ENCODE measurements around the gene FYN. TPM values are rescaled to one million over a fixed set of nuclear protein-coding genes. Genes with fewer than 3 reads are reported as not detected.

The FYN gene
- polyA plus RNA-seq, 2 of the 4 experiments (the other 2 are of a cell fraction), result 3.5 to 3.7 TPM

GRCh38 chr6:111689419-111689818, 183.8 kb downstream of the FYN start:
- no peak for ATAC-seq
- POLR2A ChIA-PET, result no interaction called here
- CTCF ChIA-PET, result no interaction called here
- no peak for FAIRE-seq
- Histone ChIP-seq H3K4me2 (no peak overlapping the region), H3K4me3 (no peak overlapping the region), H3K9me3 (no peaks in the 10 kb centered on the region), H3K27ac (no peak overlapping the region), H3K4me1 (peaks cover 18% of the 10 kb centered on the region)
- no peak for TF ChIP-seq EHMT2 (IDR thresholded peaks at IDR 0.05; ENCODE audit: low read depth)
- no peak for TF ChIP-seq ZFP36 (IDR thresholded peaks at IDR 0.05; ENCODE audit: borderline replicate concordance, partially characterized antibody)
- TF ChIP-seq ESRRA (IDR thresholded peaks at IDR 0.05; ENCODE audit: borderline replicate concordance, low read length), result no peak
- TF ChIP-seq KDM1A (IDR thresholded peaks at IDR 0.05; ENCODE audit: low read depth), result no peak
- TF ChIP-seq SREBF2 (IDR thresholded peaks at IDR 0.05), result no peak
- no peak for TF ChIP-seq GATA3 (IDR thresholded peaks at IDR 0.05; ENCODE audit: borderline replicate concordance)
- TF ChIP-seq, protein P1, sequence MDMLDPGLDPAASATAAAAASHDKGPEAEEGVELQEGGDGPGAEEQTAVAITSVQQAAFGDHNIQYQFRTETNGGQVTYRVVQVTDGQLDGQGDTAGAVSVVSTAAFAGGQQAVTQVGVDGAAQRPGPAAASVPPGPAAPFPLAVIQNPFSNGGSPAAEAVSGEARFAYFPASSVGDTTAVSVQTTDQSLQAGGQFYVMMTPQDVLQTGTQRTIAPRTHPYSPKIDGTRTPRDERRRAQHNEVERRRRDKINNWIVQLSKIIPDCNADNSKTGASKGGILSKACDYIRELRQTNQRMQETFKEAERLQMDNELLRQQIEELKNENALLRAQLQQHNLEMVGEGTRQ (IDR thresholded peaks at IDR 0.05), result no peak
- no peak for TF ChIP-seq FOXS1 (CRISPR knock-in tag; IDR thresholded peaks at IDR 0.05)
- TF ChIP-seq CEBPB (IDR thresholded peaks at IDR 0.05), result no peak
- no peak for TF ChIP-seq TFCP2L1 (CRISPR knock-in tag; IDR thresholded peaks at IDR 0.05)
- TF ChIP-seq HMGXB4 (CRISPR knock-in tag; IDR thresholded peaks at IDR 0.05; ENCODE audit: borderline replicate concordance), result no peak
- TF ChIP-seq BHLHE40 (IDR thresholded peaks at IDR 0.05; ENCODE audit: low read depth, low read length), result no peak
- TF ChIP-seq RCOR1 (IDR thresholded peaks at IDR 0.05; ENCODE audit: low read depth, low read length), result no peak
- TF ChIP-seq CBX8 (IDR thresholded peaks at IDR 0.05), result no peak
- no peak for TF ChIP-seq FOSB (CRISPR knock-in tag; IDR thresholded peaks at IDR 0.05)
- no peak for TF ChIP-seq HEYL (CRISPR knock-in tag; IDR thresholded peaks at IDR 0.05)
- no peak for TF ChIP-seq RFX5 (IDR thresholded peaks at IDR 0.05)
- no peak for TF ChIP-seq PBX3 (IDR thresholded peaks at IDR 0.05)
- TF ChIP-seq HOXB5 (CRISPR knock-in tag; IDR thresholded peaks at IDR 0.05), result no peak
- DNase-seq (ENCODE audit: low read depth in 1 of 2, low spot score in 1 of 2), result no peak
- WGBS (ENCODE audit: missing lambda C conversion rate), result 57% methylated on average over 1 of the region's 1 CpG

- Histone ChIP-seq H3K4me3 (no peak overlapping the region), H3K4me1 (peaks cover 18% of the 10 kb centered on the region), H3K4me2 (no peak overlapping the region), H3K27ac (no peak overlapping the region), H3K9me3 (no peaks in the 10 kb centered on the region)
- CTCF ChIA-PET, result interaction anchor here (0.7 to 1.0 kb wide), 3 partner anchors 9 to 96 kb away, joined by 3 read pairs; no protein-coding TSS in a partner anchor
- POLR2A ChIA-PET, result no interaction called here
- DNase-seq (ENCODE audit: low read depth in 1 of 2, low spot score in 1 of 2), result no peak
- no peak for ATAC-seq
- TF ChIP-seq CEBPB (IDR thresholded peaks at IDR 0.05), result no peak
- TF ChIP-seq HOXB13 (CRISPR knock-in tag; IDR thresholded peaks at IDR 0.05; ENCODE audit: low read depth), result no peak
- no peak for TF ChIP-seq CBX2 (IDR thresholded peaks at IDR 0.05; ENCODE audit: borderline replicate concordance, low read depth)
- no peak for TF ChIP-seq HOXB5 (CRISPR knock-in tag; IDR thresholded peaks at IDR 0.05)
- no peak for TF ChIP-seq ZNF302 (CRISPR knock-in tag; IDR thresholded peaks at IDR 0.05)
- TF ChIP-seq POLR2AphosphoS2 (conservative IDR thresholded peaks at IDR 0.05; ENCODE audit: low read length), result no peak
- TF ChIP-seq FOSB (CRISPR knock-in tag; IDR thresholded peaks at IDR 0.05), result no peak
- TF ChIP-seq KDM1A (IDR thresholded peaks at IDR 0.05; ENCODE audit: low read depth), result no peak
- no peak for TF ChIP-seq RAD21 (conservative IDR thresholded peaks at IDR 0.05 in 1 of 2, IDR thresholded peaks at IDR 0.05 in 1 of 2)
- TF ChIP-seq NR3C1 (IDR thresholded peaks at IDR 0.05), result no peak
- no peak for FAIRE-seq
- WGBS (ENCODE audit: missing lambda C conversion rate), result 84% methylated on average over 7 of the region's 7 CpGs
These were observed 184.9 kb downstream of the FYN start for GRCh38 chr6:111688331-111688730.
